Measurements from ENCODE around the gene CCDC107.

- TF ChIP-seq, protein P1, sequence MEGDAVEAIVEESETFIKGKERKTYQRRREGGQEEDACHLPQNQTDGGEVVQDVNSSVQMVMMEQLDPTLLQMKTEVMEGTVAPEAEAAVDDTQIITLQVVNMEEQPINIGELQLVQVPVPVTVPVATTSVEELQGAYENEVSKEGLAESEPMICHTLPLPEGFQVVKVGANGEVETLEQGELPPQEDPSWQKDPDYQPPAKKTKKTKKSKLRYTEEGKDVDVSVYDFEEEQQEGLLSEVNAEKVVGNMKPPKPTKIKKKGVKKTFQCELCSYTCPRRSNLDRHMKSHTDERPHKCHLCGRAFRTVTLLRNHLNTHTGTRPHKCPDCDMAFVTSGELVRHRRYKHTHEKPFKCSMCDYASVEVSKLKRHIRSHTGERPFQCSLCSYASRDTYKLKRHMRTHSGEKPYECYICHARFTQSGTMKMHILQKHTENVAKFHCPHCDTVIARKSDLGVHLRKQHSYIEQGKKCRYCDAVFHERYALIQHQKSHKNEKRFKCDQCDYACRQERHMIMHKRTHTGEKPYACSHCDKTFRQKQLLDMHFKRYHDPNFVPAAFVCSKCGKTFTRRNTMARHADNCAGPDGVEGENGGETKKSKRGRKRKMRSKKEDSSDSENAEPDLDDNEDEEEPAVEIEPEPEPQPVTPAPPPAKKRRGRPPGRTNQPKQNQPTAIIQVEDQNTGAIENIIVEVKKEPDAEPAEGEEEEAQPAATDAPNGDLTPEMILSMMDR (conservative IDR thresholded peaks at IDR 0.05; ENCODE audit: low read depth, low read length), result no peak
- TF ChIP-seq EZH2 (IDR thresholded peaks at IDR 0.05; ENCODE audit: low read length, unreplicated experiment) (no peak), EZH2phosphoT487 (IDR thresholded peaks at IDR 0.05; ENCODE audit: borderline replicate concordance, low read length) (no peak)
These were observed 48.9 kb downstream of the CCDC107 start for GRCh38 chr9:35706951-35707350.

All from PC-3 (cell line).